HG03457 (cell line): ENCODE data around the gene CPS1.
A peak's percentile ranks its signal among the peaks of the same experiment; 100 is the strongest.

Experiments used
- ATAC-seq: cut with Tn5 transposase; IDR thresholded peaks from one replicate; pipeline ENCODE4 v1.9.1; 2021; ENCODE audit warnings: moderate number of reproducible peaks; ENCODE audit not compliant: unreplicated experiment

The CPS1 gene

DNA sequence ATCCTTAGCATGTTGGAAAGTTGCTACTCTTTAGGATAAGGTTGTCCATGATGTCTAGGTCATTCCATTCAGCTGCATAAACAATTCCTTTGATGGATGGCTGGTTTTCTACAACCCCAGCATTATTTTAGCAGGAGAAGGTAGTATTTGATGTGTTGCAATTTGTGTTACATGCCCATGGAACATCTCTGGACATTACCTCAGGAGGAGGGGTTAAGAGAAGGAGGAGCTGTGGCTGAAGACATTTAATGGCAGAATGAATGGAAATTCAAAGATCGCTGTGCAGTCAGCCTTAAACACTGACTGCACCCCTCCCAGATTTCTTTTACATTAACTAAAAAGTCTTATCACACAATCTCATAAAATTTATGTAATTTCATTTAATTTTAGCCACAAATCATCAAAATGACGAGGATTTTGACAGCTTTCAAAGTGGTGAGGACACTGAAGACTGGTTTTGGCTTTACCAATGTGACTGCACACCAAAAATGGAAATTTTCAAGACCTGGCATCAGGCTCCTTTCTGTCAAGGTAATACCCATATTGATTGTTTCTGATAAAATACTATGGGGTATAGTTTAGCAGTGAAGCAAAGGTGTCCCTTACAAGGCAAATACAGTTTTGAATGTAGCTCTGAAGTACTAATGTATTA lies at the start of gene CPS1:
Gene CPS1 (plus strand): TSS at position 271 of the 652 bp plus-strand sequence. CDS start 135 bp downstream, at position 406.
- ATAC-seq: no peak

DNA sequence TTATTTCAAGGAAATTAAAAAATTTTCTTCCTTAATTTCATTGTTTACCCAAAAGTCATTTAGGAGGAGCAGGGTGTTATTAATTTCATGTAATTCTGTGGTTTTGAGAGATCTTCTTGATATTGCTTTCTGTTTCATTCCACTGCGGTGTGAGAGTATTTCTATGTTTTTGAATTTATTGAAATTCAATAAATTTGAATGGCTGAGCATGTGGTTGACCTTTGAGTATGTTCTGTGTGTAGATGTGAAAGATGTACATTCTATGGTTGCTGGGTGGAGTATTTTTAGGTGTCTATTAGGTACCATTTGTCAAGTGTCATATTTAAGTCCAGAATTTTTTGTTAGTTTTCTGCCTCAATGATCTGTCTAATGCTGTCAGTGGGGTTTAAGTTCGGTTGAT lies 40.5 kb upstream of the CPS1 start:
- no peak for ATAC-seq

DNA sequence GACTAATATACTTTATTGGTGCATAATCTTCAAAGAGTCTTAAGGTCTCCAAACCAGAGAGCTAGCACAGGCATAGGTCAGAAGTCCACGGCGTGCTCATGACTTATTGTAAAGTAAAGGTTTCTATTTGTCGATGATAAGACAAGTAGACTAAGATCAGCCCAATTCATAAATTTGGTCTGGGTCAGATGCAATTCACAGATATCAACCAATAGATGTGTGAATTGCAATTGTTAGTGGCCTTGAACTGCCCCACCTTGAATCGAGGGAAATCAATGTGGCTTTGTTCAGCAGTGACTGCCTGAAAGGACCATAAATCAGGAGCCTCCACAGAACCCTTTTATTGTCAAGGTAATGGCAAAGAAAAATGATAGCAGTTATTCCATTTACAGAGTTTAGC lies 39.1 kb upstream of the CPS1 start:
- ATAC-seq: no peak

DNA sequence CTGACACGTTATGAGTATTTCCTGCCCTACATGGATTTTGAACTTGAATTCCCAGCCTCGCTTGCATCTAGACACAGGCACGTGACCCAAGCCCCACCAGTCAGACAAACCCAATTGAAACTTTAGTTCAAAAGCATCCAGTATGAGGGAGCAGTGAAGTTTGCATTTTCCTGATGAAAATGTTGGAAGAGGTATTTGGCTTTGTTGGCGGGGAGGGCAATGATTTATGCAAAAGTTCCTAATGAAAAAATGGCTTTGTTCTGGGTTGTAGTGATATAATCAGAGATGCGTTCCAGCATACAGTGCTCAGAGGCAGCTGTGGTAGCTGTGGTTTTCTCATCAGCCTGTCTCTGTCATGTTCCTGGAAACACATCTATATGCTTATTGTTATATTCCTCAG lies 36.8 kb upstream of the CPS1 start:
- no peak for ATAC-seq

DNA sequence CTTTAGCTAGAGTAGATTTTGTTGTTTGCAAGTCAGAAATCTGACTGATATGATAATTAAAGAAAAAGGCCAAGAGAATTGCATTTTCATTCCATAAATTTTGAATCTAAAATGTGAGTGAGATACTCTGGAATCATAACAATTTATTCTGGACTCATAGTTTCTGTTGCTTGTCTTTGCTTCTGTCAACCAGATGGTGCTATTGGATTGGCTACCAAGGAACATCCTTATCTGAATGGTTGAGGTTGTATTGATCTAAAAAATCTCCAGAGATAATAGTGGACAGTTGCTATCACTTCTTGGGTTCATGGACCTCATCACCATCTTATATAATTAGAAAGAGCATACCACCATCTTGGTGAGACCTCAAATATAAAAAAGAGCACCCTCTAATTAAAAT lies 34.0 kb upstream of the CPS1 start:
- no peak for ATAC-seq

DNA sequence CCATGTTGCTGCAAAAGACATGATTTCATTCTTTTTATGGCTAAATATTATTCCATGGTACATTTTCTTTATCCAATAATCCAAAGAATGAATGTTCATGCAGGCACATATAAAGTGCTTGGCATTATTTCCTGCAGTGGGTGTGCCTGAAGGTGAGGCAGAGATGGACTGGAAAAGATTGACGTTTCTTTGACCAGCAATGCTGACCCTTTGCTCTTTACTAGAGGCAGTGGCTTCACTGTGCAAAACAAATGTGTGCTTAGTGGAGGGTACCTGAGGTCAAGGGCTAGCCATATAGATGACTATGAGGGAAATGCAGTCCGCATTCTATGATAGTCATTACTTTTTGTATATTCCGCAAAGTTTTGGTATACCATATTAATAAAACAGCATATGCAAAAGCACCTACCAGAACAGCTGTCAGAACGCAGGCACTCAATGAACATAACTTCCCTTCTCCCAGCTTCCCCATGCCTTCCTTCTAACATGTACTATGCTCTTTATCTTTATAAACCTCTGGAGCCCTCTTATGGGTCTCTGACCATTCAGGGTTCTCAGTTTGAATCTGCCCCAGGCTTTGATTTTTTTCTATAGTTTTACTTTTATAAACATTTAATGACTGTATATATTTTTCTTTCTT lies 32.6 kb upstream of the CPS1 start:
- ATAC-seq: no peak

DNA sequence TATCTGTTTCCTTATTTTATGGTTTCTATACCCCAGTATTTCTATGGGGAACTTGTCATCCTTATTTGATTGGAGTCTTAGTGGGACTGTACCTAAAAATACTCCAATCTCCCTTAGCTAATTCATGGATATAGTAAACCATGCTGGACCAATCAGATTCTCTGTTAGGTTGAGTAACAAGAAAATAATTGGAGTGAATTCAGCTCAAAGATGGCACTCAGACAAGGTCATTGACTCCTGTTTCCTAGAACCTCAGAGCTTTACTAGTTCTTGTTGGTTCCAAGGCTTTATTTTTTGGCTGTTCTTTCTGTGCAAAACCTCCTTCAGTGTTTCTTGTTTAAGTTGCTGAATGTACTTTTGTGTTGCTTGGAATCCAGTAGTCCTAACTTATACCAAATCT lies 31.9 kb upstream of the CPS1 start:
- no peak for ATAC-seq

DNA sequence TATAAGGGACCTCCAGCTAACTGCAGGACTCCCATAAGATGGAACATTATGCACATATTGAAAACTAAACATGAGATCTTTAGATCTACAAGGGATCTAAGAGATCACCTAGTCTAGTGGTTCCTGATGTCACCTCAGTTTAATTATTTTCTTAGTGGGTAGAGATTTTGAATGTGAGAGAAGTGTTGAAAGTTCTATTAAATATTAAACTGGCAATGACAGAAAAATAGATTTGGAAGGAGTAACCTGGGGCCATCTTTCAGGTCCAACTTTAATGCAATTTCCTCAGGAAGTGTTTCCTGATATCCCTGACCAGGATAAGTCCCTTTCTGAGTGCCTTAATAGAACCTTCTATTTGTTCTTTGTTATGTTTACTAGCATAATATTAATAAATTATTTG lies 29.1 kb upstream of the CPS1 start:
- peak; percentile 85 for ATAC-seq

DNA sequence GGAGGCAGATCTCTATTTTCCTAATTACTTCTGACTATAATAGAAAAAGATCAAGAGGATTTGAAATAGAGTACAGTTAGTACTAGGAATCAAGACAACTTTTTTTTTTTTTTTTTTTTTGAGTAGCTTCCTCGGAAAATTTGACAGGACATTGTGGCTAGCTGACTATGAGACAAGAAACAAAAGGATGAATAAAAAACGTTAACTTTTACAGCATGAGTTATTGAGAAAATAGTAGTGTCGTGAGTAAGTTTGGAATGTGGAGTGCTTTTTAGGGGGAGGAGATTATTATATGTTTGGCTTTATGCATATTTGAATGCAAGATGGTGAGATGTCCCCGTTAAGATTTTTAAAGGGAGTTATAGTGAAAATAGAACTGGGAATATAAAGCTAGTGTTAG lies 27.7 kb upstream of the CPS1 start:
- ATAC-seq: no peak

DNA sequence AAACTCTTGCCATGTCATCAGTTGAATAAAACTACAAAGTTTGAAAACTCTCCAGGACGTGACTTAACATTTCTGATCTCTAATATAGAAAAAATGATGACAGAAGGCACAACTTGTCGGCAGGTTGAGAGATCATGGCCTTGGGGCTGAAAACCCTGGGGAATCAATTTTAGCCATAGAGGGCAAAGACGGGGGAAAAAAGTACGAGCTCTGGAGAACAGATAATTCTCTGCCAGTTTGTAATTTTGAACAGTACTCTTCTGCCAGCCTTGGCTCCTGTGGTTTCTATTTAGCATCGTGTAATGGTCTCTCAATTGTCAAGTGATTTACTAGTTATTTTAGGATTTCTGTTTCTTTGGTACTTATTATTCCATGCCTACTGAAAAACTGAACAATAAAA lies 25.3 kb upstream of the CPS1 start:
- no peak for ATAC-seq

DNA sequence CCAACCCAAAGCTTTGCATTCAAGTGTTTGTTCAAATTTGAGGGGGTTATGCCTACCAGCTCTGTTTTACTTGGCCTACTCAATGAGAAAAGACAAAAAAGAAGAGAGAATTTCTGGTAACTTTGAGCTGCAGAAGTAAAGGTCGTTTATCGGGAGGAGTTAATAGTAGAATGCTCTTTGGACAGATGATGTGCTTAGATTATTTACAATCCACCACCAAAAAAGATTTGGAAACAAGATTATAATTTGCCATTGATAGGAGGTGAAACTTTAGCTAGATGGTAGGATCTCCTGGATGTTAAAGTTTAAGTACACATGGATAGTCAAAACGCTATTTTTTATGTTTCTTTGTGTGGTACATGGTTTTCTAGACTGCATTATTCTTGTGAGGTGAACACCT lies 24.9 kb upstream of the CPS1 start:
- ATAC-seq: no peak

DNA sequence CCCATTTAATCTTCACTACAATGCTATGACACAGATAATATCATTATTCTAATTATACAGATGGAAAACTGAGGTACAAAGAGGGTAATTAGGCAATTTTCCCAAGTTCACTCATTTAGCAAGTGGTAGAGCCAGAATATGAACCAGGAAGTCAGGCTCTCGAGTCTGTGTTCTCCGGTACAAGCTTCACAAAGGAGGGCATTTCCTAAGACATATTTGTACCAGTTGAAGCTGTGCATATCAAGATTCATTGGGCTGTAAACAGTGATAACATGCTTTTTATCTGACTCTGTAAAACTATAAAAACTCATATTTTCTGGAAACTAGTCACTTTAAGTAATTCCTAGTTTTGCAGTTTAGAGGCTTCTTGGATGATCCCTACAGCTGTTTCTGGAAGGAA lies 23.0 kb upstream of the CPS1 start:
- no peak for ATAC-seq

DNA sequence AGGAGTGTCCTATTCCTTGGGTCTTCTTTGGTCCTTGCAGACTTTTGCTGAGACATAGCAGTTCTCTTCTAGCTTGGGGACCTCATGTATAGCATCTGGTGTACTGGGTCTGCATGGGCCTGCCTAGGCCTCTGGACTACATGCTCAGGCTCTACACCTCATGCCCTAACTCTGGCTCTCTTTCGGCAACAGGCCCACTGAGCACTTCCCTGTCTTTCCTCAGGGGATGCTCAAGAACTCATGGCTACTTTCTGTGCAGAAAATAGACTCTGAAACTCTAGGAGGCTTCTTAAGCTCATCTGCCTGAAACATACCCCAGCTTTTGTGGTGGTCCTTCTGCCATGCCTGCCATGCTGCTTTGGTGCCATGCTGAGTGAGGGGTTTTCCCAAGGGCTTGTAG lies 21.5 kb upstream of the CPS1 start:
- no peak for ATAC-seq

DNA sequence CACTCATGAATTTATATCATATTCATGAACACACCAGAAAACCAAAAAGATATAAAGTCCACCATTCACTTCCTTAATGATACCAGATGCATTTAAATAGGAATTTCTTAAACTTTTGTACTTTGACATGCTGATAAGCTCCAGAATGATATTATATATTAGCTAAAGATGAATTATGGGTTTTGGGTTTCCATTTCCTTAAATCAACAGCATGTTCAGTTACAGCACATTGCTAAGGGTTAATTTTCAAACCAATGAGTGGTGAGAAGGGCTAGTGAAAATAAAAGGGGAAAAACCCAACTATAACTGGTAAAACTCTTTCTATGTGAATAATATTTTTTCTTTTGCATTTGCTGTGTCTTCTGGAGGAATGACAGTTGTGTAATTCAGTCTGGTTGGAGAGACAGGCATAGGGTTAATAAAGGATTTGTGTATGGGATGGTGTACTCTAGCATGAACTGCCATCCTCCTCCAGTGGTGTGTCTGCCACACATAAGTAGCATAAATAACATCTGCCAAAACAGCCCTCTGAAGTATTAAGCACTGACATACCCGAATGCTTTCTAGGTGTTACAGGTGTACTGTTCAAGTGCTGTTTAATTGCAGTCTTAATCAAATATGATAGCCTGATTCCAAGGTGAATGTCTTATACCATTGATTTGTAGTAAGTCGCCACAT lies 19.3 kb upstream of the CPS1 start:
- peak; percentile 82 for ATAC-seq

DNA sequence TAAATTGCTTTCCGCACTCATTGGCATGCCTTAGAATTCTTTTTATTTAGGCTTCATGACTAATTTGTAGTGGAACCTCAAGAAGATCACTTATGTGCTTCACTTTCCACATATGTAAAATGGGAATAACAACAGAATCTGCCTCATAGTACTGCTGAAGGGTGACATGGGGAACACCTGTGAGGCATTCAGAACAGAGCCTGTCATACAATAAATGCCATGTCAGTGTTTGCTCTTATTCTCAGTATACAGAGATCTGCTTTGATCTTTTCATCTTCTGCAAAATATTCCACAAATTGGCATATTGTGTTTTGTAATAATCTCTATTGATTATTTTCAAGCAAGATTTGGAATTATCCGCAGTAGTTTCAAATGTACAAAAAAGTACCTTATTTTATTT lies 17.4 kb upstream of the CPS1 start:
- no peak for ATAC-seq

DNA sequence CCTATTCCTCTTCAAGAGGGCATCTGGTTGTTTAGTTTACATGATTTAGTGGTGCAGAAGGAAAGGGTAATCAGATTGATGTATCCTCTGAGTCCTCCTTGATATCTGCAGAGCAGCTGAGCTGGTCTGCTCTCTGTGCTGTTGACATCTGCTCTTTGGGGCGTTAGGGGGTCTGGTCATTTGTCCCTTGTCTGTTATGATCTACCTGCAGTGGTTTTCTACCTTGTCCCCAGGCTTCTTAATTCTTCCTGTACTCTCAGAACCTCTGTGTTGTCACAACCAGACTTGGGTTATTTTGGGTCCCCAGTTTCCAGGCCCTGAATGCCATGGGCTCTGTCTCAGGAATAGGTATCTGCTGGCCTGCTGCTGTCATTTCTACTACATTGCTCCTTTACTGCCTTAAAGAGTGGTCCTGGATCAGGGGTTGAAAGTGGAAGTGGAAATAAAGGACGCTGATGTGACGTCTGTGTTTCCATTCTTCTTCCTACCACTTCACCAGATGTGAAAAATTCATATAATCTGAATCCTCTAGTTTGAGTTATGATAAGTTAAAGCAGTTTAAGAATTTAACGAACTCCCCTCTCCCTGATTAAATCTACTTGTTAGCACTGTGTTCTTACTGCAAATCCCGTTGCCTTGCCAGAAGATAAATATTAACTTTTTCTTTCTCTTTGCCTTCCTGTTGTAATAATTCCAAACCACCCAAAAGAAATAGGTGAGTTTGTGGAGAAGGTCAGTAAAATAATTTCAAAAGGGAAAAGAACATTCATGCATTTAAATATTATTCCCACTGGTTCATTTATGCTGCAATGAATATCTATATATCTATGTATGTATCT lies 16.6 kb upstream of the CPS1 start:
- no peak for ATAC-seq

DNA sequence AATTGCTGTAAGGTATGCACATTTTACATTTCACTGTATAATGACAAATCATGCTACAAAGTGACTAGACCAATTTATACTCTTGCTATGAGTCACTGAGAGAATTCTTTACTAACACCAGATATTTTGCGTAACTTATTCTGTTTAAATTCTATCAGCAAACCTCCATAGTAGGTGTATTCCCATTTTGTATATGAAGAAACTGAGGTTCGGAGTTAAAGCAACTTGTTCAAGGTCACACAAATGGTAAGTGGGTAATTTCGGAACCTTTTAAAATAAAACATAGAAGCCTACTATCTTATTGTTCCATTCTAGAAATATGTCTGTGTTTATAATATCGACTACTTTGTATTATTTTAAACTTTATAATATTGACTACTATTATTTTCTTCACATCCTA lies 15.9 kb upstream of the CPS1 start:
- no peak for ATAC-seq

DNA sequence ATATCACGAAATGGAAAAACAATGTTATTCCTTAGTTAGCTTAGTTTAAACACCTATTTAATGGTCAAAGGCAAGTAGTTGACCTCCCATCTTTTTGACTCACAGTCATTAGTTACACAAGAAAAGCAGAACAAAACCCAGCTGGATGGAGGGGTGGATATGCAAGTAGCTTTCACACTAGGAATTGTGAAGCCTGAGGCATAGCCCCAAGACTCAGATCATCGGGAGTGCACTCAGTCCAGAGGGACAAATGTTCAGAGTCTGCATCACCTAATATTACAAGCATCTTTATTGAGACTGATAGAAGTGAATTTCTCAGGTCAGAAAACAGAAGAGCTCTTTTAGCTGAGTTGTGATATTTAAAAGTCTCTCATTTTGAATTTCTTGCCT lies 15.5 kb upstream of the CPS1 start:
- ATAC-seq: no peak

DNA sequence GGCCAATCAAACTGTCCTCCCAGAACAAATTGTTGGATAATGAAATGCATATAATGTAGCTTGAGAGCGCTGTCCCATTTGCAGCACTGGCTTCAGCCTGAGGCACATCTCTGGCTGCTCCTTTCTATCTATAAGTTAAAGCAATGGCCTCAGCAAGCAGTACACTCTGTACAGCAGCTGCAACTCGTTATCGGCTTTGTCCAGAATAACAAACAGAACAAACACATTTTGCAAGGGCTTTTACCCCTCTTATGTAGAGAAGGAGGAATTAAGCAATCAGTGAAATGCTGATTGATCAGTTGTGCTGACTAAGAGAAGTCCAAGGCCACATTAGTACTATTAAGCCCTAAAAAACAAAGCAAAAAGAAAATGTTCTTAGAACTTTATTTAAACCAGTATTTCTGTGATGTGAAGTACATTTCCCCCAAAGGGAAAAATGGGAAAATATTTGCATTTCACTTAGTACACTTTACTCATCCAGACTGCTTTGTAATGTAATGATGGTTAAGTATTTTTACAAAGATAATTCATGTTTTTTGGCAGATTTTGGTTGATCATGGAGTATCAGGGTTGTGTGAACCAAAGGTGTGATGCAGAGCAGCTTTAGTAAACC lies 15.0 kb upstream of the CPS1 start:
- no peak for ATAC-seq

DNA sequence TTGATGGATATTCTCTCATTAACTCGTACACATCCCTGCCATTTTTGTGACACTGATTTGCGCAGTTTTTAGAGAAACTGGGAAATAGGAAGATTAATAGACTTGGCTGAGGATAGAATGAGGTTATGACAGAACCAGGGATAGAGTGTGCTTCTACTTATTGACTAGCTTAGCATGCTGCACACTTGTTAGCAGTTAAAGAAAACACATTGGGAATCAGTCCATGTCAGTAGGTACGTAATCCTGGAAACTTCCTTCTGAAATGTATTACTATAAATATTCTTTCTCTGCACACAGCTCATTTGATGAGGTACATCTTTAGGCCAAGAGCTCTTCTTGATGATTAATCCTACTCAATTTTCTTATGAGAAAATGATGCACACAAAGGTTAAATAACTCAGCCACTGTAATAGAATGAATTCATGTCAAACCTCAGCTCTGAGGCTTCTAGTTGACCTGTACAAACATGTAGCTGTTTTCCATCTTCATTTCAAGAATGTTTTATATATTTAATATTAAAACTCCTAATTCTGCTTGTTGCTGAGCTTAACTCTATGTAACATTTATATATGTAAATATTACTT lies 12.3 kb upstream of the CPS1 start:
- ATAC-seq: no peak

DNA sequence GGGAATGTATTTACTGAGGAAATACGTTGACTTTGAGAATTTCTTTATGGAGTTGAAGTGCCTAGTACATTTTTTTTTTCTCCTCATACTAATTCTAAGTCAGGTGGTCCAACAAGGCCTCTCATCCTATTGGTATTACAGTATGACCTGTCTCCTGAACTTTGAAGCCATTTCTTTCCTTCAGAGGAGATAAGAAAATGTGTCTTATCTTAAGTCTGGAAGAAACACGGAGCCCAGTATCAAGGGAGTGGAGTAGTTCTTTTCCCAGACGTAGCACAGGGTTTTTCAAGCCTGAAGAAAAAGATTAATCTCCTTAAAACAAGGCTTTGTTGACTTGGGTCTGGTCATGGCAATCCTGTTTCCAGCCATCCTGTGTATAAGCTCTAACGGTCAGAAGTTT lies 11.6 kb upstream of the CPS1 start:
- ATAC-seq: no peak
